SU-DHL-6 (cell line): Measurements from ENCODE around the gene RFTN1.

Experiments
- H2AFZ ChIP-seq: fragments of 200-600 bp; sonication (generic); 2 replicates; pipeline ENCODE4 v1.6.1; 2014; ENCODE audit warnings: low read depth, mild to moderate bottlenecking, moderate library complexity, mixed read lengths, antibody characterized with exemption, low read length; ENCODE audit not compliant: severe bottlenecking
- H3F3A ChIP-seq: fragments of 200-600 bp; shearing (Covaris generic); 2 replicates; pipeline ENCODE4 v1.6.0; 2016; ENCODE audit warnings: antibody characterized with exemption, mild to moderate bottlenecking; ENCODE audit not compliant: insufficient read depth
- H3K27ac ChIP-seq: fragments of 200-600 bp; sonication (generic); 2 replicates; pipeline ENCODE4 v1.5.1; 2016; ENCODE audit warnings: low read depth, mild to moderate bottlenecking, low read length, moderate library complexity, mixed read lengths
- H3K27me3 ChIP-seq: fragments of 200-600 bp; sonication (generic), shearing (Covaris generic); 2 replicates; pipeline ENCODE4 v1.6.0; 2014; ENCODE audit warnings: mild to moderate bottlenecking, low read length
- H3K36me3 ChIP-seq: fragments of 200-600 bp; sonication (generic); 2 replicates; pipeline ENCODE4 v1.6.1; 2014; ENCODE audit warnings: mild to moderate bottlenecking, low read length, mixed read lengths
- H3K4me2 ChIP-seq: fragments of 300-600, 200-600 bp; shearing (Covaris generic), sonication (generic); 2 replicates; pipeline ENCODE4 v1.6.0; 2014; ENCODE audit warnings: low read length, low read depth, mild to moderate bottlenecking; ENCODE audit not compliant: poor library complexity, severe bottlenecking
- H3K4me3 ChIP-seq: fragments of 200-600 bp; sonication (generic); 2 replicates; pipeline ENCODE4 v1.5.1; 2014; ENCODE audit warnings: antibody characterized with exemption, low read length, mild to moderate bottlenecking, mixed read lengths; ENCODE audit not compliant: insufficient read depth, poor library complexity, severe bottlenecking
- H3K79me2 ChIP-seq: fragments of 200-600 bp; sonication (generic); 2 replicates; pipeline ENCODE4 v1.6.1; 2014; ENCODE audit warnings: mild to moderate bottlenecking, low read length, moderate library complexity; ENCODE audit not compliant: insufficient read depth
- H3K9ac ChIP-seq: fragments of 200-600 bp; sonication (generic); 2 replicates; pipeline ENCODE4 v1.7.0; 2014; ENCODE audit warnings: mild to moderate bottlenecking, low read length
- H3K9me2 ChIP-seq: fragments of 200-600 bp; sonication (generic); replicated peaks from 2 replicates; pipeline ENCODE4 v1.6.1; 2014; ENCODE audit warnings: low read length; ENCODE audit not compliant: insufficient read depth
- H3K9me3 ChIP-seq: fragments of 200-600 bp; sonication (generic); 2 replicates; pipeline ENCODE4 v1.6.1; 2014; ENCODE audit warnings: low read length, mixed read lengths; ENCODE audit not compliant: insufficient read depth
- H4K20me1 ChIP-seq: fragments of 200-600 bp; sonication (generic); 2 replicates; pipeline ENCODE4 v1.6.1; 2014; ENCODE audit warnings: low read depth, mild to moderate bottlenecking, antibody characterized with exemption, low read length, moderate library complexity, mixed read lengths
- EZH2phosphoT487 ChIP-seq: fragments of 200-600 bp; sonication (generic), shearing (Covaris generic); conservative IDR thresholded peaks from 2 replicates; pipeline ENCODE4 v1.6.1; 2018; ENCODE audit warnings: mild to moderate bottlenecking, antibody characterized with exemption, low read length, moderate library complexity, mixed read lengths
- TF ChIP-seq, protein P1 (sequence below): fragments of 200-600 bp; sonication (generic); IDR thresholded peaks from one replicate; pipeline ENCODE4 v1.5.1; 2017; ENCODE audit warnings: antibody characterized with exemption, mild to moderate bottlenecking, low read length, moderate library complexity; ENCODE audit not compliant: insufficient read depth, poor library complexity, severe bottlenecking

RFTN1 gene

DNA sequence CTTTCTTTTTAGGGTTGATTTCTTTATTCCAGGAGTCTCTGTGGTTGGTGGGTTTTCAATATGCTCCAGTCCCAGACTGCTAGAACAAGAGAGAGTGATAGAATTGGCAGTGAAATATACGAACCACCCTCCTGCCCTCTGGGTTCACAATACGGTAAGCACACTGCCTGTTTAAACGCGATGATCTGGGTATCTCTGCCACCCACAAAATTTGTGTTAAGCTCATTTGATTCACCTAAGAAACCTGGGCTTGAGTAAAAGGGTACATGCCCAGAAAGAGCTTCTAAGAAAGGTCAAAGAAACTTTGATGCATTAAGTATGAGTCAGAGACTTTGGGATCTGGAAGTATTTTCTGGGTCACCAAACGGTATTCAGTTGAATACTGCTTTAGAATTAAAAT is 218.7 kb downstream of the RFTN1 start:
- peaks cover 3% of the 10 kb centered on the region; the same call in 1 of the 2 replicates for H3F3A ChIP-seq
- no peak overlapping the region for H2AFZ ChIP-seq
- TF ChIP-seq EZH2phosphoT487: no peak
- TF ChIP-seq, protein P1, sequence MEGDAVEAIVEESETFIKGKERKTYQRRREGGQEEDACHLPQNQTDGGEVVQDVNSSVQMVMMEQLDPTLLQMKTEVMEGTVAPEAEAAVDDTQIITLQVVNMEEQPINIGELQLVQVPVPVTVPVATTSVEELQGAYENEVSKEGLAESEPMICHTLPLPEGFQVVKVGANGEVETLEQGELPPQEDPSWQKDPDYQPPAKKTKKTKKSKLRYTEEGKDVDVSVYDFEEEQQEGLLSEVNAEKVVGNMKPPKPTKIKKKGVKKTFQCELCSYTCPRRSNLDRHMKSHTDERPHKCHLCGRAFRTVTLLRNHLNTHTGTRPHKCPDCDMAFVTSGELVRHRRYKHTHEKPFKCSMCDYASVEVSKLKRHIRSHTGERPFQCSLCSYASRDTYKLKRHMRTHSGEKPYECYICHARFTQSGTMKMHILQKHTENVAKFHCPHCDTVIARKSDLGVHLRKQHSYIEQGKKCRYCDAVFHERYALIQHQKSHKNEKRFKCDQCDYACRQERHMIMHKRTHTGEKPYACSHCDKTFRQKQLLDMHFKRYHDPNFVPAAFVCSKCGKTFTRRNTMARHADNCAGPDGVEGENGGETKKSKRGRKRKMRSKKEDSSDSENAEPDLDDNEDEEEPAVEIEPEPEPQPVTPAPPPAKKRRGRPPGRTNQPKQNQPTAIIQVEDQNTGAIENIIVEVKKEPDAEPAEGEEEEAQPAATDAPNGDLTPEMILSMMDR: no peak
- H3K36me3 ChIP-seq: peaks cover 35% of the 10 kb centered on the region
- peaks cover 6% of the 10 kb centered on the region; the same call in 1 of the 2 replicates for H3K9me3 ChIP-seq
- no peak overlapping the region for H3K27ac ChIP-seq
- no peaks in the 10 kb centered on the region for H4K20me1 ChIP-seq
- no peak overlapping the region for H3K4me3 ChIP-seq
- H3K9me2 ChIP-seq: no peaks in the 10 kb centered on the region
- no peaks in the 10 kb centered on the region for H3K79me2 ChIP-seq
- no peak overlapping the region for H3K4me2 ChIP-seq
- no peak overlapping the region for H3K9ac ChIP-seq
- no peaks in the 10 kb centered on the region for H3K27me3 ChIP-seq

DNA sequence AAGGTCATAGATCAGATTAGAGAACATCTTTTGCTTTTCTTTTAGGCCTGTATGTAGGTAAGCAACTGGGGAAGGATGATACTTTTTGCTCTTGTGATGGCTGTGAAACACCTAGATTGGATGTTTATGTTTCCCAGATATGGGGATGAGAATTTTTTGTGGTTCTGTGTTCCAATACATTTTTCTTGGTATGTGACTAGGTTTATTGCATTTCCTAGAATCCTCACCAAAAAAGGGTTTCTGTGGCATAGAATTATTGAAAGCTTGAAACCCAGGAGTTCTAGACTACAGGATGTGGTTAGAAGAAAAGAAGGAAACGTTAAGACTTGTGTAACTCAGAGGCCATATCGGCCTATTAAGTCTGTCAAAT is 222.7 kb downstream of the RFTN1 start:
- H2AFZ ChIP-seq: no peak overlapping the region
- H3K27ac ChIP-seq: peak overlapping the region; percentile 27; the same call in 1 of the 2 replicates
- TF ChIP-seq EZH2phosphoT487: no peak
- TF ChIP-seq, protein P1: no peak
- H3K4me3 ChIP-seq: no peak overlapping the region
- peak overlapping the region; percentile 17 for H3K4me2 ChIP-seq
- H3K9me3 ChIP-seq: peaks cover 6% of the 10 kb centered on the region; the same call in 1 of the 2 replicates
- H3F3A ChIP-seq: no peaks in the 10 kb centered on the region
- H4K20me1 ChIP-seq: no peaks in the 10 kb centered on the region
- no peaks in the 10 kb centered on the region for H3K27me3 ChIP-seq
- H3K79me2 ChIP-seq: no peaks in the 10 kb centered on the region
- H3K9me2 ChIP-seq: no peaks in the 10 kb centered on the region
- peaks cover 20% of the 10 kb centered on the region for H3K36me3 ChIP-seq
- H3K9ac ChIP-seq: no peak overlapping the region

DNA sequence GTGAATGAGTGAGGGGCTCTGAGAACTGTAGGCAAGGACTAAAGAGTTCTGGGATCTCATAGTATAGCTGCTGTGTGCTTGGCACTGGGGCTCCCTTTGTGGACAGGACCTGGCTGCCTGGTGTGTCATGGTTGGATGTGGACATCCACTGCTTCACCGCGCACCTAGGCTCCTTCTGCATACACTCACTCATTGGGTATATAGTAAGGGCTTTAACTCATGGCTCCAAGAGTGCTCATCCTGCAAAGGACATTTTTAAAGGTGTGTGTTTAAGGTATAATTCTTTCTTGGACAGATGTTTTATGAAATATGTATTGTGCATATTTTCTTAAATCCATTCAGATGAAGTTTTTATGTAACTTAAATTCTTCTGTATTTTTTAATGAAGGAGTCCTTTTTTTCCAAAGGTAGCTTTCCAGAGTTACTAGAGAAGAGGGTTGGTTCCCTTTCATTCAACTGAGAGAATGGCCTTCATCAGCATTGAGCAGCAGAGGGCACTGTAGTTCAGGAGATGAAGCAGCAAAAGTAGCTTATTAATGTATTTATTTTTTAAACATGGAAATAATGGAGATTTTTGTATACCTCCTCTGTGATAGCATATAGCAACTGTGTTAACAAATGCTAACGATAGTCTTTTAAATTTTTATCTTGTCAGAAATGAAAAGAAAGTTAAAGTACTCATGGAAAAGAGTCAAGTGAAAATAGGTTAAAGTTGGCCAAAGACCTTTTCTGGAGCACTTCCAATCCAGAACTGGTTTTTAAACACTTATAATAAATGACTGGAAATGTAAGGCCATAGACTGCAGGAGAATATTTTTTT is 223.3 kb downstream of the RFTN1 start:
- TF ChIP-seq, protein P1: peak; percentile 85
- TF ChIP-seq EZH2phosphoT487: no peak
- Histone ChIP-seq H3F3A (no peaks in the 10 kb centered on the region), H3K9me2 (no peaks in the 10 kb centered on the region), H3K79me2 (no peaks in the 10 kb centered on the region), H3K27ac (peak overlapping the region; percentile 27; the same call in 1 of the 2 replicates), H3K36me3 (peaks cover 15% of the 10 kb centered on the region), H3K27me3 (no peaks in the 10 kb centered on the region), H2AFZ (no peak overlapping the region), H3K4me2 (no peak overlapping the region), H3K9me3 (peaks cover 6% of the 10 kb centered on the region; the same call in 1 of the 2 replicates), H3K9ac (no peak overlapping the region), H4K20me1 (no peaks in the 10 kb centered on the region), H3K4me3 (no peak overlapping the region)
